Activated T-helper 1 cell treated with anti-CD3 and anti-CD28 coated beads, Interleukin-2, amount 50 U/mL, for 16 hours (primary cell): ENCODE measurements around the gene KIF3C.
"Not testable (repeated sequence)": the region's sequence is repeated elsewhere in the genome, so short reads cannot be mapped to it uniquely, and the experiment has no call there.

Source experiments
- DNase-seq, 2 donors: peaks; one replicate each; pipeline ENCODE4 v3.0.0-alpha.2; 2020; ENCODE audit warnings: low read depth in 1 of 2, low spot score in 1 of 2

KIF3C gene

DNA sequence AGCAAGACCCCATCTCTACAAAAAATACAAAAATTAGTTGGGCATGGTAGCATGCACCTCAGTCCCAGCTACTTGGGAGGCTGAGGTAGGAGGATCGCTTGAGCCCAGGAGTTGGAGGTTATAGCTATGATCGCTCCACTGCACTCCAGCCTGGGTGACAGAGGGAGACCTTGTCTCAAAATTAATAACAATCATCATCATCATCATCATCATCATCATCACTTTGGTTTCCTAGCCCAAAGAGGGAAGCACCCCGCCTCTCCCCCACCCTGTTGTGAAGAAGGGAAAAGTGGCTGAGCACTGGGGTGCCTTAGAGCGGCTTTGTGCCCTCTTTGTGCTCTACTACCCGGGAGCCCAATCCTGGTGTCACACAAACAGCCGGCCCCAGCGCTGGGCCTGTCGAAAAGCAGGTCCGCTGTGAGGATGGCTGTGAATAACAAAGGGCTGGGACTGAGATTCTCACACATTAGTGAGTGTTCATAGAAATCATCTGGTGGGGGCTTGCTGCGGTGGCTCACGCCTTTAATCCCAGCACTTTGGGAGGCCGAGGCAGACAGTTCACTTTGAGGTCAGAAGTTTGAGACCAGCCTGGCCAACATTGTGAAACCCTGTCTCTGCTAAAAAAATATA lies 61.4 kb downstream of the KIF3C start:
- no peak for DNase-seq

- DNase-seq = no peak
Observed at GRCh38 chr2:25920336-25920735, 62.0 kb downstream of the KIF3C start.

DNA sequence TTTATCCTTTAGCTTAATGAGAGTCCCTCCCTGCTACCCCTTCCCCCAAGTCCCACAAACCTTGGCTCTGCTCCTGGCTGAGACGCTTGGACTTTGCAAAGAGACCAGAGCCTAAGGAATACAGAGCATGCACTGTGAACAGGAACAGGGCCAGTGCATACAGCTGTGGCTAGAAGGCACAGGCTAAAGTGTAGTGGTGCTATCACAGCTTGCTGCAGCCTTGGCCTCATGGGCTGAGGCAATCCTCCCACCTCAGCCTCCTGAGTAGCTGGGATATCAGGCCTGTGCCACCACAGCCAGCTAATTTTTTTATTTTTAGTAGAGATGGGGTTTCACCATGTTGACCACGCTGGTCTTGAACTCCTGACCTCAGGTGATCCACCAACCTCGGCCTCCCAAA lies 64.5 kb downstream of the KIF3C start:
- DNase-seq = no peak

- not testable (repeated sequence) for DNase-seq
Observed at GRCh38 chr2:25917411-25917810, 64.9 kb downstream of the KIF3C start.

DNA sequence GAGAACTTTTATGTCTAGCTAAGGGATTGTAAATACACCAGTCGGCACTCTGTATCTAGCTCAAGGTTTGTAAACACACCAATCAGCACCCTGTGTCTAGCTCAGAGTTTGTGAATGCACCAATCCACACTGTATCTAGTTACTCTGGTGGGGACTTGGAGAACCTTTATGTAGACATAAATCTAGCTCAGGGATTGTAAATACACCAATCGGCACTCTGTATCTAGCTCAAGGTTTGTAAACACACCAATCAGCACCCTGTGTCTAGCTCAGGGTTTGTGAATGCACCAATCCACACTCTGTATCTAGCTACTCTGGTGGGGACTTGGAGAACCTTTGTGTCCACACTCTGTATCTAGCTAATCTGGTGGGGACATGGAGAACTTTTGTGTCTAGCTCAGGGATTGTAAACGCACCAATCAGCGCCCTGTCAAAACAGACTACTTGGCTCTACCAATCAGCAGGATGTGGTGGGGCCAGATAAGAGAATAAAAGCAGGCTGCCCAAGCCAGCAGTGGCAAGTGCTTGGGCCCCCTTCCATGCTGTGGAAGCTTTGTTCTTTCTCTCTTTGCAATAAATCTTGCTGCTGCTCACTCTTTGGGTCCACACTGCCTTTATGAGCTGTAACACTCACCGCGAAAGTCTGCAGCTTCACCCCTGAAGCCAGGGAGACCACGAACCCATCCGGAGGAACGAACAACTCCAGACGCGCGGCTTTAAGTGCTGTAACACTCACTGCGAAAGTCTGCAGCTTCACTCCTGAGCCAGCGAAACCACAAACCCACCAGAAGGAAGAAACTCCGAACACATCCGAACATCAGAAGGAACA lies 66.1 kb downstream of the KIF3C start:
- DNase-seq = peak in 1 of 2 donors; percentile 12

GRCh38 chr2:25915411-25915810 lies 66.9 kb downstream of the KIF3C start:
- not testable (repeated sequence) for DNase-seq

DNA sequence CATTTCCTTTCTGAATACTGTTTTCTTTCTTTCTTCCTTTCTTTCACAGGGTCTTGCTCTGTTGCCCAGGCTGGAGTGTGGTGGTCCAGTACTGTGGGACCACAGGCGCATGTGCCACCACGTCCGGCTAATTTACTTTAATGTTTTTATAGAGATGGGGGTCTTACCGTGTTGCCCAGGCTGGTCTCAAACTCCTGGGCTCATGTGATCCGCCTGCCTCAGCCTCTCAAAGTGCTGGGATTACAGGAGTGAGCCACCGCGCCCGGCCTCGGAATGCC lies 68.7 kb downstream of the KIF3C start:
- not testable (repeated sequence) for DNase-seq

- no peak for DNase-seq
Observed at GRCh38 chr2:25912851-25913695, 69.2 kb downstream of the KIF3C start.

GRCh38 chr2:25909574-25909973 lies 72.7 kb downstream of the KIF3C start:
- not testable (repeated sequence) for DNase-seq

DNA sequence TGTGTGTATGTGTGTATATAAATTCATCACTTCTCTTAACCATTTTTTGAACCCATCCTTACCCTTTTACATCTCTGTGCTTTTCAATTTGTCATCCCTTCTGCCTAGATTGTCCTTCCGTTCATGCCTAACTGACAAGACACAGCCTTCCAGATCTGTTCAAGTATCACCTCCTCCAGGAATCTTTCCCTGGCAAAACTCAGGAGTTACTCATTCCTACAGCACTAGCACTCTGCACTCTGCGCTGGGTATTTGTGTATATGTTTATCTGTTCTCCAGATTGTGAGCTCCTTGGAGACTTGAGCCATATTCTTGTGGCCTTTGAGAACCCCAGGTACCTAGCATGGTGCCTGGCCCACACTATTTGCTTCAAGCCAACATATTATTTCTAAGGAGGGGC lies 77.2 kb downstream of the KIF3C start:
- DNase-seq = no peak

- no peak for DNase-seq
Observed at GRCh38 chr2:25903216-25903776, 79.0 kb downstream of the KIF3C start.

DNA sequence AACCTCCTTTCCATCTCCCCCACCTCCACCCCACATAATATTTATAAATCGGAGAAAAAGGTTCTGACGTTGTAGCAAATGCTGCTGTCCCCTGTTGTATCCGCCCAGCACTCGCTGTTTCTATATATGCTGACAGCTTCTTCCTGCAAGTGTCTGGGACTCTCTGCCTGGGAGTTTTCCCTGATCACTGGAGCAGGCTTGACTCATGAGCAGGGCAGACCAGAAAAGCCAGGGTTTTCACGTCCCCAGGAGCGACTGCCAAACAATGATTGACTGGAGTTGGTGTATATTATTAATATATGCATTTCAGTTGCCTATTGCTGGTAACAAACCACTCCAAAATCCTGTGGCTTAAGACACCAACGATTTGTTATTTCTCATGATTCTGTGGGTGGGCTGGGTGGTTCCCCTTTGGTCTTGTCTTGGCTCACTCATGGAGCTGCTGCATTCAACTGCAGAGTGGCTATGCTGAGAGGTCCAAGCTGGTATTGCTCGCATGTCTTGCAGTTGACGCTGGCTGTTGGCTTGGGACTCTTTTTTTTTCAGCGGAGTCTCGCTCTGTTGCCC lies 82.8 kb downstream of the KIF3C start:
- DNase-seq = no peak

- DNase-seq = no peak
Observed at GRCh38 chr2:25897506-25897905, 84.8 kb downstream of the KIF3C start.

DNA sequence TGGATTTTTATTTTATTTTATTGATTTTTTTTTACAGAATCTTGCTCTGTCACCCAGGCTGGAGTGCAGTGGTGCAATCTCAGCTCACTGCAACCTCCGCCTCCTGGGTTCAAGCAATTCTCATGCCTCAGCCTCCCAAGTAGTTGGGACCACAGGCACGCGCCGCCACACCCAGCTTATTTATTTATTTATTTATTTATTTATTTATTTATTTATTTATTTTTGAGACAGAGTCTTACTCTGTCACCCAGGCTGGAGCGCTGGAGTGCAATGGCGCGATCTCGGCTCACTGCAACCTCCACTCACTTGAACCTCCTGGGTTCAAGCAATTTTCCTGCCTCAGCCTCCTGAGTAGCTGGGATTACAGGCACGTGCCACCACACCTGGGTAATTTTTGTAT lies 86.0 kb downstream of the KIF3C start:
- DNase-seq = not testable (repeated sequence)

DNA sequence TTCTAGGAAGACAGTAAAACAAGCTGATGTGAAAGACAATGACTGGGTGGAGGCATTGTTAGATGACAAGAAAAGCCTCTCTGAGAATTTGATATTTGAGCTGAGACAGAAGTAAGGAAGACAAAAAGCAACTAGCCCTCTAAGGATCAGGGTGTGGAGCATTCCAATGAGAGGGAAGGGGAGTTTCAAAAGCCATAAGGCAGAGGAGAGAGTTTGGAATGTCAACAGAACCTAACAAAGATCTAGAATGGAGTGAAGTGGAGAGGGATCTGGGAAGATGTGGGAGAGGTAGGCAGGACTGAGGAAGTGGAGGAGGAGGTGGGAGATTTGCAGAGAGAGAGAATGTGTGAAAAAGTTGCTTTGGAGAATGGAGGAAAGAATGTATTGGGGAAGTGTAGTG lies 86.7 kb downstream of the KIF3C start:
- no peak for DNase-seq

DNA sequence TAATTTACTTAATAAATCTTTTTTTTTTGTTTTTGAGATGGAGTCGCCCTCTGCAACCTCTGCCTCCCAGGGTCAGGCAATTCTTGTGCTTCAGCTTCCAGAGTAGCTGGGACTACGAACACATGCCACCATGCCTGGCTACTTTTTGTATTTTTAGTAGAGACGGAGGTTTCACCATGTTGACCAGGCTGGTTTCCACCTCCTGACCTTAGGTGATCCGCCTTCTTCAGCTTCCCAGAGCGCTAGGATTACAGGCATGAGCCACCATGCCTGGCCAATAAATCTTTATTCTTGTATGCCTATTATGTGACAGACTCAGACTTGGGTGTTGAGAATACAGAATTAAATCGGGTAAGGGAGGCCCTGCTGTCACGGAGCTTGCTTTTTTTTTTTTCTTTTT lies 87.3 kb downstream of the KIF3C start:
- DNase-seq = no peak

- no peak for DNase-seq
Observed at GRCh38 chr2:25894135-25894830, 88.0 kb downstream of the KIF3C start.

GRCh38 chr2:25891672-25892071 lies 90.6 kb downstream of the KIF3C start:
- no peak for DNase-seq

DNA sequence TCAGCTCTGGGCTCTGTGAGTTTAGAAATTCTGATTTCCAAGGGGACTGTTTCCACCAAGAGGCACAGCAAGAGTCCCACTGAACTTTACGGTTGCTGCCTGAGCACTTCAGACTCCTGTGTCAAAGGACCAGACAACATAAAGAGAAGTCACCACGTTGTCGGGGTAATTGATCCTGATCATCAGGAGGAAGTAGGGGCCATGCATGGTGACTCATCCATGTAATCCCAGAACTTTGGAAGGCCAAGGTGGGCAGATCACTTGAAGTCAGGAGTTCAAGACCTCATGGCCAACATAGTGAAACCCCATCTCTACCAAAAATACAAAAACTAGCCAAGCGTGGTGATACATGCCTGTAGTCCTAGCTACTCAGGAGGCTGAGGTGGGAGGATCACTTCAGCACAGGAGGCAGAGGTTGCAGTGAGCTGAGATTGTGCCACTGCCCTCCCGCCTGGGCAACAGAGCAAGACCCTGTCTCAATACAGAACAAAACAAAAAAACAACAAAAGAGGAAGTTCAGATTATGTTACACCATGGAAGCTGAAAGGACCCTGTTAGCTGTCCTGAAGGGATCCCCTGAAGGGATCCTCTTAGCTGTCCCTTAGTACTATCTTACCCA lies 94.6 kb downstream of the KIF3C start:
- no peak for DNase-seq

DNA sequence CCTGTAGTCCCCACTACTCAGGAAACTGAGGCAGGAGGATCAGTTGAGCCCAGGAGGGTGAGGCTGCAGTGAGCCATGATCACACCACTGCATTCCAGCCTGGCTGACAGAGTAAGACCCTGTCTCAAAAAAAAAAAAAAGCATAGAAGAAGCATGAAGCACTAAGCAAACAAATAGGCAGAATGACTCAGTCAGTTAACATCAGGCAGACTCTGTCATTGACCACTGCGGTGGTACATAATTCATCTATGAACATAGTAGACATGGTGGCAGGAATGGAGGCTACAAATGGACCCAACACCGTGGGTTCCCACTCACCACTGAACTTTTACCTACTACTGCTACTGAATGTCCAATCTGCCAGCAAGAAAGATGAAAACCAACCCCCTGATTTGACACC lies 96.4 kb downstream of the KIF3C start:
- DNase-seq = no peak
